Effector memory CD4-positive, alpha-beta T cell (primary cell): Measurements from ENCODE around the gene ULK1.

ENCODE experiments used
- DNase-seq, 3 donors: peaks; one replicate each; pipeline ENCODE4 v3.0.0-alpha.2; 2020
- H3K27ac ChIP-seq: 2 replicates; pipeline ENCODE4 v1.7.0; 2013; ENCODE audit warnings: mild to moderate bottlenecking, low read length, moderate library complexity; ENCODE audit not compliant: insufficient read depth, poor library complexity, severe bottlenecking
- H3K27me3 ChIP-seq: replicated peaks from 2 replicates; pipeline ENCODE4 v1.7.0; 2013; ENCODE audit warnings: mild to moderate bottlenecking, low read length; ENCODE audit not compliant: insufficient read depth, control insufficient read depth, poor library complexity, severe bottlenecking
- H3K36me3 ChIP-seq: 2 replicates; pipeline ENCODE4 v1.7.0; 2013; ENCODE audit warnings: mild to moderate bottlenecking, low read length, moderate library complexity; ENCODE audit not compliant: control insufficient read depth, insufficient read depth
- H3K4me1 ChIP-seq: 2 replicates; pipeline ENCODE4 v1.7.0; 2013; ENCODE audit warnings: low read length, mild to moderate bottlenecking; ENCODE audit not compliant: control insufficient read depth, insufficient read depth, poor library complexity, severe bottlenecking
- H3K4me3 ChIP-seq: 2 replicates; pipeline ENCODE4 v1.7.0; 2013; ENCODE audit warnings: low read length, low read depth, mild to moderate bottlenecking; ENCODE audit not compliant: insufficient read depth, poor library complexity, severe bottlenecking
- H3K9me3 ChIP-seq: 2 replicates; pipeline ENCODE4 v1.7.0; 2013; ENCODE audit warnings: mild to moderate bottlenecking, low read length, moderate library complexity; ENCODE audit not compliant: control insufficient read depth

Gene ULK1

DNA sequence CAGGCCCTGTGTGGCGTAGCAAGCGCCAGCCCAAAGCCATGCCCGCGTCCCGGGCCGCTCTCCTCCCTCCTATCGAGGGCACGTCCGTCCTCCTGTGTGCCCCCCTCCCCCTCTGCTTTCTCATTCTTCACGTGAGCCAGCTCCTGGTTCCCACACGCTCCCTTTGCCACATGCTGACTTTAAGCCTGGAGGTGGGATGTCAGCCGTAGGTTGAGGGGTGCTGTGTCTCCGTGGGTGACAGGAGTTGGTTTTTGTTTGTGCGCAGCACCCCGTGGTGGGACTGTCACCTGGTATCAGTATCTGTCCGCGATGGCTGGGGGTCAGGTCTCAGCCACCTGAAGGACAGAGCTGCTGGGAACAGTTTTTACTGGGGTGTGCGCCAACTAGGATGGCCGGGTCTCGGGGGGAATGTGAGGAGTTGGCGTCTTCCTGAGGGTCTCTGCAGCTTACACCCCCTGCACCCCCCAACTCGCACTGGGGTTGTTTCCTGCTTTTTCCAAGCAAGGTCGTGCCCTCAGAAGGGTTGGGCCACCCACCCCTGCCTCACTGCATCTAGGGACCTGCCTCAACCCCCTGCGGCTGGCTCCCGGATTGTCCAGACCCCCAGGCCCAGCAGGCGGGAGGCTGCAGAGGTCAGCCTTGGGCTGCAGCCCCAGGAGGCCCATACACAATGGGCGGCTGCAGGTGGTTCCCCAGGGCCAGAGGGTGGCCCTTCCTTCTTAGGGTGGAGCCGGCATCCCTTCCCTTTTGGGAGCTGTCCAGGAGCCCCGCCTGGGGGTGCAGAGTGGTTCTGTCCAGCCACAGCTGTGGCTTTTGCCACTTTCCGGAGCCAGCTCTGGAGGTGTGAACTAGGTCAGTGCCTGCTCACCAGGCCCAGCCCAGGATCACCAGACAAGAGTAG, 7.3 kb downstream of the ULK1 start:
- Histone ChIP-seq H3K27me3 (no peaks in the 10 kb centered on the region), H3K4me3 (no peak overlapping the region), H3K9me3 (no peaks in the 10 kb centered on the region), H3K27ac (no peak overlapping the region), H3K36me3 (peaks cover 3% of the 10 kb centered on the region), H3K4me1 (peaks cover 12% of the 10 kb centered on the region)
- no peak for DNase-seq

GRCh38 chr12:131902332-131903241, 8.2 kb downstream of the ULK1 start:
- peaks cover 7% of the 10 kb centered on the region for H3K4me1 ChIP-seq
- H3K9me3 ChIP-seq = no peaks in the 10 kb centered on the region
- DNase-seq = no peak
- H3K27me3 ChIP-seq = no peaks in the 10 kb centered on the region
- H3K27ac ChIP-seq = no peak overlapping the region
- H3K36me3 ChIP-seq = peaks cover 3% of the 10 kb centered on the region
- H3K4me3 ChIP-seq = no peak overlapping the region

DNA sequence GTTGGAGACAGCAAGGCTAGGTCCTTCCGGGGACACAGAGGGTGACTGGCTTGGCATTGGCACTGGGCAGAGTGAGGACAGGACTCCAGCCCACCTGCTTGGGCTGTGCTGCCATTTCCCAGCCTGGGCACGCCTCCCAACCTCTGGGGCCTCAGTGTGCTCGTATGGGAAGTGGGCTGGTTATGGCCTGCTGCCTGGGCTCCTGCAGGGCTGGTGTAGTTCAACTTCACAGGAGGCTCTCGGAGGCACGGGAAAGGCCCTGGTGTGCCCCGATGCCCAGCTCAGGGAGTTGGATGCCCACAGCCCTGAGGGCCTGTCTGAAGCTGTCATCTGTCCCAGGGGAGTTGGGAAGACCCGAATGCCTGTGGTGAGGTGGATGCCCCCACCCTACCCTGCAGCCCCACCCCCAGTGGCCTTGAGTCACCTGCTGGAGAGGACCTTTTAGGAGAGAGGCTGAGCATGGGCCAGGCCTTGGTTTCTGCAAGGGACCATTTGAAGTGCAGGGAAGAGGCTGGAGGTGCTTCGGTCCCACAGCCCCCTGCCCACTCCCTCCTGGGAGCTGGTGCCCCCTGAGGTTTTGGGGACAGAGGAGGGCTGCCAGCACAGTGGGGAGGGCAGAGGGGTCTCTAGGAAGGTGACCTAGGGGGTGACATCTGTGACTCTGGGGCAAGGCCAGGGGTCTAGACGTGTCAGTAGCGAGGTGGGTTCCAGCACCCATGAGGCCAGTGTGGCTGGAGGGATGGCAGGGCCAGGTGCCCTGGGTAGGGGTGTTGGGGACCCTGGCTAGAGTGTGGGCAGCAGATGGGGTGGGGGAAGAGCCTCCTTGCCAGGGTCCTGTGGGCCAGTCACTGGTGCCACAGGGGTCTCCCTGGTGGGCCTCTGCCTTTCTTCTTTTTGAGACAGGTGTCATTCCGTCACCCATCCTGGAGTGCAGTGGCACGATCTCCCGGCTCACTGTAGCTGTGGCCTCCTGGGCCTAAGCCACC, 9.1 kb downstream of the ULK1 start:
- no peak for DNase-seq
- no peak overlapping the region for H3K27ac ChIP-seq
- no peak overlapping the region for H3K4me3 ChIP-seq
- H3K36me3 ChIP-seq = peaks cover 3% of the 10 kb centered on the region
- no peaks in the 10 kb centered on the region for H3K27me3 ChIP-seq
- H3K9me3 ChIP-seq = no peaks in the 10 kb centered on the region
- H3K4me1 ChIP-seq = peaks cover 7% of the 10 kb centered on the region

DNA sequence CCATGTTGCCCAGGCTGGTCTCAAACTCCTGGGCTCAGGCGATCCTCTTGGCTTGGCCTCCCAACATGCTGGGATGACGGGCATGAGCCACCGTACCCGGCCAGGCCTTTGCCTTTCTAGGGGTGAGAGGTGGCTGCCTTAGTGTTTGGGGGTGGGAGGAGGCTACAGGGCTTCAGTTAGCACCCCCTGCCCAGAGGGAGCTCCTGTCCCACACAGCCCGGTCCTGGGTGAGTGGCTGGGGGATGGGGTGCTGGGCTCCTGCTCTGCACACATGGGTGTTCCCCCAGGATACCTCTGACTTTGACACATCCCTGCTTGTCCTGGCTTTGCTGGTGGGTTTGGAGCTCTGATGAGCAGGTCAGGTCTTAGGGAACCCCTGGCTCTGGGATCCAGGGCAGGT, 9.9 kb downstream of the ULK1 start:
- no peak for DNase-seq
- Histone ChIP-seq H3K4me3 (no peak overlapping the region), H3K27me3 (no peaks in the 10 kb centered on the region), H3K4me1 (peaks cover 7% of the 10 kb centered on the region), H3K36me3 (peaks cover 9% of the 10 kb centered on the region), H3K27ac (no peak overlapping the region), H3K9me3 (no peaks in the 10 kb centered on the region)

DNA sequence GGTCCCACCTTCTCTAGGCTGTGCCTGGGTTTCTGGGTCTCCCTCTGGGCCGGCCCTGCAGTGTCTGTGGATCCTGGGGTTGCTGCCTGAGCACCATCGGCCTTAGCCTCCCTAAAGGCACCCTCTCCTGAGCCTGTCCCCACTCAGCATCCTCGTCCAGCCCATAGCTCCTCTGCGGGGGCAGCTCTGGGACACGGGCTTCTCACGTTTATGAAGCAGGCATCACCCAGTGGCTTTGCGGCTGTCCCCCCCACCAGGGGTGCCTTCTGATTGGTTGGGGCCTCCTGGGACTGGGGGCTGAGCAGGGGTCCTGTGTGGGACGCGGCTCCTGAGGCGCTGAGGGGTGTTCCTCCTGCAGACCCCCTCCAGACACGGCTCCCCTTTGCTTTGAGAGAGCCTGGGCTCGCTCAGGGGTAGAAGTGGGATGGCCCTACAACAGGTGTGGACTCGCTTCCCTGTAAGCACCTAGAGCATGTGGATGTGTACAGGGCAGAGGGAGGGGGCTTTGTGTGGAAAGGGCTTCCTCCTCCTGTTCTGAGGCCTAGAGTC, 10.7 kb downstream of the ULK1 start:
- Histone ChIP-seq H3K36me3 (peaks cover 12% of the 10 kb centered on the region), H3K27ac (no peak overlapping the region), H3K4me3 (no peak overlapping the region), H3K27me3 (no peaks in the 10 kb centered on the region), H3K9me3 (no peaks in the 10 kb centered on the region), H3K4me1 (peaks cover 7% of the 10 kb centered on the region)
- no peak for DNase-seq

DNA sequence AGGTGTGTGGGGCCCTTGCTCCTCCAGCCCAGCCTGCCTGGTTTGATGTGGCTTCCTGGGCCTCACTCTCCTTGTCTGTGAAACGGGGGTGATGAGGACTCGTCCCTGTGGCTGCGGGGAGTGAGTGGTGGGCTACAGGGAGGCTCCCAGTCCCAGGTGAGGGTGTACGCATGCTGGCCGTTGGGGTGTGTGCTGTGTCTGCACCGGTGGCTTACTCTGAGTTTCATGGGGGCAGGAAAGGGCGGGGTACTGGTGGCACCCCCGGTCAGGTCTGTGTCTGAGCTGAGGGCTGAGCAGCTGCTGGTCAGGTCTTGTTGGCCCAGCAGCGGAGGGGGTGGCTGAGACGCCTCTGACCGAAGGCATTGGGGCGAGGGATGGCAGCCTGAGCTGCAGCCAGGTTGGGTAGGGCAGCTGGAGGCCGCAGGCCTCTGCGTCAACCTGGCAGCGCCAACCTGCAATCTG, 11.2 kb downstream of the ULK1 start:
- Histone ChIP-seq H3K36me3 (peaks cover 17% of the 10 kb centered on the region), H3K27me3 (no peaks in the 10 kb centered on the region), H3K9me3 (no peaks in the 10 kb centered on the region), H3K4me3 (no peak overlapping the region), H3K27ac (no peak overlapping the region), H3K4me1 (peaks cover 7% of the 10 kb centered on the region)
- DNase-seq = no peak

GRCh38 chr12:131907379-131908091, 13.1 kb downstream of the ULK1 start:
- Histone ChIP-seq H3K36me3 (peaks cover 31% of the 10 kb centered on the region), H3K4me1 (peaks cover 7% of the 10 kb centered on the region), H3K4me3 (no peak overlapping the region), H3K9me3 (no peaks in the 10 kb centered on the region), H3K27me3 (no peaks in the 10 kb centered on the region), H3K27ac (no peak overlapping the region)
- no peak for DNase-seq

DNA sequence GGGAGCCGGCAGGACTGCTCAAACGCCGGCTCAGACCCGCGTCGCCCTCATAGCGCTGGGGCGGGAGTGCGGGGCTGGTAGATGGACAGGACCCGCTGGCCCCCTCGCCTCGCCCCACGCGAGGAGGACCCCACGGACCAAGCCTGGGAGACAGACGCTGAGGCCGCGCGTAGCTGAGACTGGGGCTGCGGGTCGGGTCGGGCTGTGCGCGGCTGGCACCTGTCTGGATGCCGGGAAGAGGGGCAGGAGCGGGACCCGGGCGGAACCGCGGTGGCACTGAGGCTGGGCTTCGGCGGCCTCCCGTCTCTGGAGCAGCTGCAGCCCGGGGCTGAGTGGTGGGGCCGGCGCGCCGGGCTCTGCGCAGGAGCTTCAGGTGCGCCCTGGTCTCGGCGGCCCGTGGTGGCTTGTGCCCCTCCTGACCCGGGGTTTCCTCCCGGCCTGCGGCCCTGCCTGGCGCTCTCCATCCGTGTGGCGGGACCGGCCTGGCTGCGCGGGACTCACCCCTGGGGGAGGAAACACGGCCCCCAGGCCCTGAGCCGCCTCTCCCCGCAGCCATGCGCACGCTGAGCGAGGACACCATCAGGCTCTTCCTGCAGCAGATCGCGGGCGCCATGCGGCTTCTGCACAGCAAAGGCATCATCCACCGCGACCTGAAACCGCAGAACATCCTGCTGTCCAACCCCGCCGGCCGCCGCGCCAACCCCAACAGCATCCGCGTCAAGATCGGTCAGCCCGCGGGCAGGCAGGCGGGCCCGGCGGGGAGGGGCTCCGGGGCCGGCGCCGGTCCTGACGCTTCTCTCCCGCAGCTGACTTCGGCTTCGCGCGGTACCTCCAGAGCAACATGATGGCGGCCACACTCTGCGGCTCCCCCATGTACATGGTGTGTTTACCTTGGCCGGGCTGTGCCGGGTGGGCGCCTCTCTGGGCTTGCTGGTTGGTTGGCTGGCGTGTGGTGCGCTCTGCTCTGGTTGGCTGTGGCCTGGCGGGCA, 14.0 kb downstream of the ULK1 start:
- Histone ChIP-seq H3K4me3 (no peak overlapping the region), H3K9me3 (no peaks in the 10 kb centered on the region), H3K27ac (no peak overlapping the region), H3K27me3 (no peaks in the 10 kb centered on the region), H3K36me3 (peaks cover 34% of the 10 kb centered on the region), H3K4me1 (peaks cover 7% of the 10 kb centered on the region)
- no peak for DNase-seq
